ENCODE results near the gene VIPR2. TPM values are rescaled to one million over a fixed set of nuclear protein-coding genes. Genes with fewer than 3 reads are reported as not detected.
"Not testable (repeated sequence)": the region's sequence is repeated elsewhere in the genome, so short reads cannot be mapped to it uniquely, and the experiment has no call there.

VIPR2 gene
- total RNA-seq, 4 donors from 2014 or later = 0.59 to 0.64 (median 0.60) TPM; not detected in 1

DNA sequence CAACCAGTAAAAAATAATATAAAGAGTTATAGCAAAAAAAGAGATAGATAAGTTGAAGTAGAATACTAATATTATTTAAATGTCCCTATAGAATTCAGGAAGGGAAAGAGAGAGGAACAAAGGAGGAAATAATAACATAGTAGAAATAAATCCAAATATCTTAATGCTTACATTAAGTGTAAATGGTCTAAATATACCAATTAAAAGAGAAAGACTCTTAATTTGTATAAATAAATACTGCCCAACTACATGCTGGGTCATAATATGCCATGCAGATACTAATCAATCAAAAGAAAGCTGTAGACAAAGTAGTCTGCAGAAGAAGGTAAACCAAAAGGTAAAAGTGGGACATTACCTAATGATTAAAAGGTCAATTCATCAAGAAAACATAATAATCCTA lies 43.3 kb upstream of the VIPR2 start:
- Histone ChIP-seq H3K4me1 (no peaks in the 10 kb centered on the region), H3K36me3 (no peaks in the 10 kb centered on the region), H3K27ac (no peak overlapping the region), H3K9me3 (no peaks in the 10 kb centered on the region), H3K4me3 (no peak overlapping the region), H3K27me3 (peaks cover 7% of the 10 kb centered on the region)
- TF ChIP-seq EP300 (IDR thresholded peaks at IDR 0.05) (no peak), POLR2AphosphoS5 (IDR thresholded peaks at IDR 0.05) (no peak)
- TF ChIP-seq, protein P1, sequence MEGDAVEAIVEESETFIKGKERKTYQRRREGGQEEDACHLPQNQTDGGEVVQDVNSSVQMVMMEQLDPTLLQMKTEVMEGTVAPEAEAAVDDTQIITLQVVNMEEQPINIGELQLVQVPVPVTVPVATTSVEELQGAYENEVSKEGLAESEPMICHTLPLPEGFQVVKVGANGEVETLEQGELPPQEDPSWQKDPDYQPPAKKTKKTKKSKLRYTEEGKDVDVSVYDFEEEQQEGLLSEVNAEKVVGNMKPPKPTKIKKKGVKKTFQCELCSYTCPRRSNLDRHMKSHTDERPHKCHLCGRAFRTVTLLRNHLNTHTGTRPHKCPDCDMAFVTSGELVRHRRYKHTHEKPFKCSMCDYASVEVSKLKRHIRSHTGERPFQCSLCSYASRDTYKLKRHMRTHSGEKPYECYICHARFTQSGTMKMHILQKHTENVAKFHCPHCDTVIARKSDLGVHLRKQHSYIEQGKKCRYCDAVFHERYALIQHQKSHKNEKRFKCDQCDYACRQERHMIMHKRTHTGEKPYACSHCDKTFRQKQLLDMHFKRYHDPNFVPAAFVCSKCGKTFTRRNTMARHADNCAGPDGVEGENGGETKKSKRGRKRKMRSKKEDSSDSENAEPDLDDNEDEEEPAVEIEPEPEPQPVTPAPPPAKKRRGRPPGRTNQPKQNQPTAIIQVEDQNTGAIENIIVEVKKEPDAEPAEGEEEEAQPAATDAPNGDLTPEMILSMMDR (IDR thresholded peaks at IDR 0.05) = no peak
- no peak for DNase-seq (ENCODE audit: low spot score in 2 of 2)

DNA sequence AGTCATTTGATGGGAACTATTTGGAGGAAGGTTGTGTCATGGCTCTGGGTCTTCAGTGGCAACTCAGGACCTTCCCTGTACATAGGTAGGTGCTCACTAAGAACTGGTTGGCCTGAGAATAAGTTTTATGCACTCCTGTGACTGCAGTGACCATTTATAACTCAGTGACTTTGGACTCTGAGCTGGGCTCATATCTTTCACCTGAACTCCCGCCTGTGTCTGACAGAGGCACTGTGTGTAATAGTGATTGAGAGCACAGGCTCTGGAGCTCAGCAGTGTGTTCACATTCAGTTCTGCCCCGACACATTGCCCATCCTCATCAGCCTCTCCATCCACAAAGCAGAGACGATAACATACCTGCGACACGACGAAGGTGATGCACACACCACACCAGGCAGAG lies 34.6 kb upstream of the VIPR2 start:
- no peak overlapping the region for H3K4me3 ChIP-seq
- no peak for DNase-seq (ENCODE audit: low spot score in 2 of 2)
- TF ChIP-seq, protein P1 (IDR thresholded peaks at IDR 0.05) = no peak
- TF ChIP-seq POLR2AphosphoS5 (IDR thresholded peaks at IDR 0.05) = no peak
- no peak for TF ChIP-seq POLR2A (IDR thresholded peaks at IDR 0.05)
- H3K4me1 ChIP-seq = no peaks in the 10 kb centered on the region
- no peaks in the 10 kb centered on the region for H3K36me3 ChIP-seq
- WGBS = 89% methylated on average over 6 of the region's 6 CpGs
- no peak overlapping the region for H3K27ac ChIP-seq
- H3K27me3 ChIP-seq = no peaks in the 10 kb centered on the region
- H3K9me3 ChIP-seq = no peaks in the 10 kb centered on the region

DNA sequence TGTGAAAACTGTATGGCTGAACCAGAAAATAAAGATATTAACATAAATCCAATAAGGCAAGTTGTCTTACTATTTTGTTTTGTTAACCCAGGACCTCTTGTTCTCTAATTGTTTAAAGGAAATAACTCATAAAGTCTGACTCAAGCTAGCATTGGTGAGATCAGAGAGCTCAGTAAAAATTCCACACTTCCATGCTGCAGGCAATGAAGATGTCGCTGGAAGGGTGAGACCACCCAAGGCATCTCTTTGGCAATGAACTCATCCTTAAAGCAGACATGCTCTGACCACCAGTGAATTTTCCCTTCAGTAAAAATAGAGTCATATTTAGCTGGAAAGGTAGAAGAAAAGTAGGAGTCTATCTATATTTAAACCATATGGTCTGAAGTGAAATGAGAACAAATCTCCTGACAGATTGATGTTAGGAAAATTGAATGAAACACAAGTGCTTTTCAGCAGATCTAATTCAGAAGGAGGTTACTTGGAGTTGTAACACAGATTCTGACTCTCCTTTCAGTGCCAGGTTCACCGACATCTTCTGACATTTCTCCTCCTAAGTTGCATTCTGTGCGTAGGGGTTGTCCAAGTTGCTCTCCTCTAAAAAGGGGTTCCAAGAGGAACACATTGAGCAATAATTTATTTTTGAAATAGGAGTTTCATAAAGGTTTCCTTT lies 32.8 kb upstream of the VIPR2 start:
- WGBS = 43% methylated on average over 3 of the region's 3 CpGs
- H3K27ac ChIP-seq = no peak overlapping the region
- TF ChIP-seq, protein P1 (IDR thresholded peaks at IDR 0.05) = no peak
- no peak for TF ChIP-seq POLR2AphosphoS5 (IDR thresholded peaks at IDR 0.05)
- no peak for TF ChIP-seq EP300 (IDR thresholded peaks at IDR 0.05)
- no peak for TF ChIP-seq POLR2A (IDR thresholded peaks at IDR 0.05)
- no peak overlapping the region for H3K4me3 ChIP-seq
- no peak for DNase-seq (ENCODE audit: low spot score in 2 of 2)
- H3K4me1 ChIP-seq = no peaks in the 10 kb centered on the region
- no peaks in the 10 kb centered on the region for H3K36me3 ChIP-seq
- H3K27me3 ChIP-seq = no peaks in the 10 kb centered on the region
- no peaks in the 10 kb centered on the region for H3K9me3 ChIP-seq

DNA sequence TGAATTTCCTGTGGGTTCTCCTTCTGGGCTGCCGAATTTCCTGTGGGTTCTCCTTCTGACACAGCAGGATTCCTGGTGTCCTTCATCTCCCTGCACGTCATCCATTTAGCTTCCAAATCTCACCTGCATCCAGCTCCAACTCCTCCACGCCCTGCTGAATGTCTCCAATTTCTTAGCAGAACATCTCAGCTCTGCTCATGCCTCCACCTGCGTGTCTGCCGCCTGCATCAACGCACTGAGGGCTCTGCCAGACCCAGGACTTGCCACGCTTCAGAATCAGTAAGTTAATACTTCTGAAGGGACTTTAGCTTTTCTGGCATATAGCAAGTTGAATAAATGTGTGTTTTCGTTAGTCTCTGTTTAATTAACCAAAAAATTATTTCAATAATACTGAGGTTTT lies 31.1 kb upstream of the VIPR2 start:
- TF ChIP-seq, protein P1 (IDR thresholded peaks at IDR 0.05) = no peak
- TF ChIP-seq POLR2AphosphoS5 (IDR thresholded peaks at IDR 0.05) = no peak
- TF ChIP-seq POLR2A (IDR thresholded peaks at IDR 0.05) = no peak
- no peak for TF ChIP-seq EP300 (IDR thresholded peaks at IDR 0.05)
- Histone ChIP-seq H3K27ac (no peak overlapping the region), H3K36me3 (no peaks in the 10 kb centered on the region), H3K4me1 (no peaks in the 10 kb centered on the region), H3K27me3 (no peaks in the 10 kb centered on the region), H3K9me3 (no peaks in the 10 kb centered on the region), H3K4me3 (no peak overlapping the region)
- WGBS = 88% methylated on average over 8 of the region's 8 CpGs
- no peak for DNase-seq (ENCODE audit: low spot score in 2 of 2)

DNA sequence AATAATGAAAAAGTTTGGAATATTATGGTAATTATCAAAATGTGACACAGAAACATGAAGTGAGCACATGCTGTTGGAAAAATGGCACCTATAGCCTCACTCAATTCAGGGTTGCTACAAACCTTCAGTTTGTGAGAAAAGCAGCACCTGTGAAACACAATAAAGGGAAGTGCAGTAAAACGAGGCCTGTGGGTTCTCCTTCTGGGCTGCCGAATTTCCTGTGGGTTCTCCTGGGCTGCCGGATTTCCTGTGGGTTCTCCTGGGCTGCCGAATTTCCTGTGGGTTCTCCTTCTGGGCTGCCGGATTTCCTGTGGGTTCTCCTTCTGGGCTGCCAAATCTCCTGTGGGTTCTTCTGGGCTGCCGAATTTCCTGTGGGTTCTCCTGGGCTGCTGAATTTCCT lies 30.4 kb upstream of the VIPR2 start:
- not testable (repeated sequence) for H3K9me3 ChIP-seq, H3K4me1 ChIP-seq
- 68% methylated on average over 5 of the region's 6 CpGs for WGBS

DNA sequence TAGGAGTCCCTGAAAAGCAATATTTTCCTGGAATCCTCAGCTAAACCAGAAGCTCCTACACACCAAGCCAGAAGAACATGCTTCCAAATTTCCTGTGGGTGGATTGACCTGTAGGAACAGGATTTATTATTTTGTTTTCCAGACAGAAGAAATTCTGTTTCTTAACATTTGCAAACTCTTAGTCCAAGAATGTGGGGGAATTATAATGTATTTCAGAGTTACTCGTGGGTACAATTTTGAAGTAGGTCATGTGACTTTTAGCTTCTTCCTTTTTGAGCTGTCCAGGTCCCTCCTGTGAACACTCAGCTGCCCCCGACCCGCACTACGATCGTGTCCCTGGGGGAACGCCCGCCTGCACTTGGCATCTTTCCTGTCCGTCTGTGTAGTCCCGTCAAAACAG lies 27.7 kb upstream of the VIPR2 start:
- H3K27me3 ChIP-seq = no peaks in the 10 kb centered on the region
- TF ChIP-seq EP300 (IDR thresholded peaks at IDR 0.05) = no peak
- no peak for TF ChIP-seq POLR2A (IDR thresholded peaks at IDR 0.05)
- no peak for TF ChIP-seq POLR2AphosphoS5 (IDR thresholded peaks at IDR 0.05)
- TF ChIP-seq, protein P1 (IDR thresholded peaks at IDR 0.05) = no peak
- no peak overlapping the region for H3K27ac ChIP-seq
- H3K9me3 ChIP-seq = no peaks in the 10 kb centered on the region
- no peak overlapping the region for H3K4me3 ChIP-seq
- 50% methylated on average over 9 of the region's 9 CpGs for WGBS
- H3K4me1 ChIP-seq = no peaks in the 10 kb centered on the region
- no peak for DNase-seq (ENCODE audit: low spot score in 2 of 2)
- no peaks in the 10 kb centered on the region for H3K36me3 ChIP-seq

More for the DNA sequence above, 30.4 kb upstream of the VIPR2 start:
- not testable (repeated sequence) for H3K27me3 ChIP-seq; H3K27ac ChIP-seq; DNase-seq (ENCODE audit: low spot score in 2 of 2); H3K36me3 ChIP-seq; H3K4me3 ChIP-seq

Data from suprapubic skin (tissue), 4 donors.